OCI-M2 (cell line): Measurements from ENCODE around the gene OR13J1.

ENCODE experiments used
- DNase-seq: peaks from one replicate; lab custom pipeline; 2025; ENCODE audit not compliant: unreplicated experiment; lab: John Stamatoyannopoulos, UW

Gene OR13J1

DNA sequence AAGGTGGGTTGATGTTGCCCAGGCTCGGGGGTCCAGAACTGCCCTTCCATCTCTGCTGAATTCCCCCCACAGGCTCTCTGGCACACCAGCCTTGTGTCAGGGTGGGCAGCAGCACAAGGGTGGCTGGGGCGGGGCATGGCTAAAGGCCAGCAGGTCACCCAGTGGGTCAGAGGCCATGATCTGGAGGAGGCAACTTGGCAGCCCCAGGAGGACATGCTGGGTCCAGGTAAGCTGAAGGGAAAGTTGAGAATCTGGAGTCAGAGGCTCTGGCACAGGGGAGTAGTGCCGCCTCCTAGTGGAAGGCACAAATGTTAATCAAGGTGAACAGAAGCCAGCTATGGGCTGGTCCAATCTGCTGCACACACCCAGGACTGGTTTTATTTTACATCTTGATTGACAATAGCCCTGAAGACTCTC lies 35.0 kb downstream of the OR13J1 start:
- no peak for DNase-seq

DNA sequence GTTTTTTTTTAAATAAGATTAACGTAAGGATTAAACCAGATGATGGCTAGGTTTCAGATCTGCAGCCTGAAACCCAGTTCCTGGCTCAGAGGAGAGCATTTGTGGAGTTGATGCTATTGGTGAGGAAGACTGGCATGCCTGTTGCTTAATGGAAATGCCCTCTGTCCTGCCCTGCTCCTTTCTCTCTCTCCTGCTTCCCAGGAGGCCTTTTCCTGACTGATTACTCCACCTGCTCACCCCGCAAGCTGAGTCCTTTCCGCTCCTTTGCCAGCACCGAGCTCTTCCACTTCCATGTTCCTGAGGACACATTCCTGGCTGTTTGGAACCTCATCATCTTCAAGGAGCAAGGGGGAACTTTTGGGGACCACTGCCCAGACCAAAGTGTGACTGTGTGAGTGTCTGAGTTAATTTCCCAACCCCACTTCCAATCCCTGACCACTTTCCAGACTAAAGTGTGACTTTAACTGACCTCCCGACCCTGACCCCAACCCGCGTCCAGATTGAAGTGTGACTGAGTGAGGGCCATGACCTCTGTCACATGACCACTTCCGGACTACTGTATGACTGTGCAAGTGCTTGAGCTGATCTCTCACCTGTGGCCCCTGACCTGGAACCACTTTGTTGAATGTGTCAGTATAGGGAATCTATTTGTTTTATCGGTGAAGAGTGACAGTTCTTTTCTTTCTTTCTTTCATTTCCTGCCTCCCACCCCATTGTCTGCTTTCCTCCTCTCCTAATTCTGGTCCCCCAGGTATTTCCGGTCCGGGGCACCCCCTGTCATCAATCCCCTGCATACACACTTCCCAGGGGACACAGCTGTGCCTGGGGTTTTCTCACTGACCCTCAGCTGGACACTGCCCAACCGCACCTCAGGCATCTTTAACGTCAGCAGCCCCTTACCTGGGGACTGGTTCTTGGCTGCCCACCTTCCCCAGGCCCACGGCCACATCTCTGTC lies 35.7 kb downstream of the OR13J1 start:
- no peak for DNase-seq

DNA sequence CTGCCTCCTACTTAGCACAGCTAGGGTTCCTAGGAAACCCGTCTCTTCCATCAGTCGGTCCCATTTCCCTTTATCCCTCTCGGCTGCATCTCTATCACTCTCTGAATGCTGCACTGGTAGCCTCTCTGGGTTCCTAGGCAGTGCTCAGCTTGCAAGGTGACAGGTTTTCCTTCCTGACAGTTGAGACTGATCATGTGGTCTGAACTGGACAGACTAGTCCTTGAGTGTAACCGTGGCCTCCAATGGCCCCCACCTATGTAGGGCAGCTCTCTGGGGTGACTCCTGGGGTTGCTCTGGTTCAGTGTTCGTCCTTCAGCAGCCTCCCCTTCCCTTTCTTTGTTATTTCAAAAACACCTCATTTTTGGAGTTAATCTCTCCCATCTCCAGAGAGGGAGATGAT lies 37.4 kb downstream of the OR13J1 start:
- DNase-seq, result no peak

DNA sequence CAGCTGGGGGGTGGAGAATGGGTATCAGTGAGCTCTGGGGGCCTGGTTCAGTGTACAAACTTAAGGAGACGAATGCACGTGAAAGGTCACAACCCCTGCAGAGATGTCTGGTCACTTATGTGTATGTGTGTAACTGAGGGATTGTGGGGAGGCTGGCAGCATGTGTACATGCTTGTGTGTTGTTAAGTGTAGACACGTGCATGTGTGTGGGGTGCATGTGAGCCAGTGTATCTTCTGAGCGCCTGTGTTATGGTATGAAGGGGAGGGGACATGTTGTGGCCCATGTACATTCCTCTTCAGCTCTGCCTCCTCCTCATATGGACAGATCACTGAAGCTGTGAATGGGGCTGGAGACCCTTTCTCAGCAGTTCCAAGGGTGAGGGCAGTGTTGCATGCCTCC lies 39.2 kb downstream of the OR13J1 start:
- no peak for DNase-seq

DNA sequence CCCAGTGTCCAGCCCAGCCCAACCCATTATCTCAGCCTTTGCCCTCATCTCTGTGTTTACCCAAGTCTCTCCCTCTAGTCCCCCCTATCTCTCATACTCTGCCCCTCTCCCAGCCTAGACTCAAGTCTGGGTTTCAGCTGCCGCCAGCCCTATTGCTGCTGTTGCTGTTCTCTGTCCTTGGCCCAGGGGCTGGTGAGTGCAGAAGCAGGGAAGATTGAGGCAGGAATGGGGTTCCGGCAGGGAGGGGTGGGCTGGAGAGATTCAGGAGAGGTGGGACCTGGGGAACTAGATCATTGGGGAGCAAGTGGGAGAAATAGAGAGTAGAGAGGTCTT lies 40.5 kb downstream of the OR13J1 start:
- DNase-seq, result no peak

DNA sequence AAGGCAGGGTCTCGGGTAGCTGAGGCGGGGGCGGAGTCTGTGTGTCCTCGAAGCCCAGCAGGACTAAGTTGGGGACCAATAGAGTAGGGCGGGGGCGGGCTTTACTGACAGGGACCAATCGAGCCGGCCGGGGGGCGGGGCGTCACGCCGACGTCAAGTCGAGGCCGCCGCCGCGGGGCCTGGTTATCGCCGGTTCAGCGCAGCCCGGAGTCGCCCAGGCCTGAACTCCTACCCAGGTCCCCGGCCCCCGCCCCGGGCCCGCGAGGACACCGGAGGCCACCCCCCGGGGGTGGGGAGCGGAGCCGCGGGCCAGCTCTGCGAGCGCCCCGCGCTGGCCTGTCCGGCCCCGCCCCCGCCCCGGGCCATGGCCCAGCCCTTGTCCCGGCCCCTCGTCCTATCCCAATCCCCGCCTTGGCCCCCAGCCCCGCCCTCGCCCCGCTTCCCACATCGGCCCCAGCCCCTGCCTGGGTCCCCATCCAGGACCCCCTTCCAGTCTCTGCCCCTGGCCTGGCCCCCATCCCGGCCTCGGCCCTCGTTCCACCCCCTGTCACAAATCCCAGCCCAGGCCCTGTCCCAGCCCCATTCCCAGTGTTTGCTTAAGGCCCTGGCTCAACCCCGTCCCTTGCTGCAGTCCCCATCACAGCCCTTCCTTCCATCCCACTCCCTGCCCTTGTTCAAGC lies 41.0 kb downstream of the OR13J1 start, which contains the start of gene TMEM8B:
Gene TMEM8B (plus strand): TSS at position 145 of the 680 bp plus-strand sequence. CDS start 220 bp downstream, at position 365.
- DNase-seq, result peak; percentile 13

DNA sequence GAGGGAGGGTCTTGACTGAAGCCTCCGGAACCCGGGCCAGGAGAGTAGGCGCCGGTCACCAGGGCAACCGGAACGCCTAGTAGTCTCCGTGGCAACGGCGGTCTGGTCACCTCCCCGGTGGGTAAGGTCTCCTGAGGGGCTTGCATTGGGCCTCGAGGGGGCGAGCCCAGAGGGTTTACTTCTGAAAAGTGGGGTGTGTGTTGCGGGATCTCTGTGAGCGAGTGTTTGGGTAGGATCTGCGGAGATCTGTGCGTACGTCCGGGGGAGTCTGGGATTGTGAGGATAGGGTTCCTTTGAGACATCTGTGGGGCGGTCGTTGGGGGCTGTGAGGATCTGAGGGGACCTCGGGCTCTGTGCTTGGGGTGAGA lies 41.5 kb downstream of the OR13J1 start, which contains the start of gene FAM221B:
Gene FAM221B (minus strand): TSS at position 17 of the 368 bp plus-strand sequence. CDS start 2,571 bp downstream, outside the sequence.
- no peak for DNase-seq

DNA sequence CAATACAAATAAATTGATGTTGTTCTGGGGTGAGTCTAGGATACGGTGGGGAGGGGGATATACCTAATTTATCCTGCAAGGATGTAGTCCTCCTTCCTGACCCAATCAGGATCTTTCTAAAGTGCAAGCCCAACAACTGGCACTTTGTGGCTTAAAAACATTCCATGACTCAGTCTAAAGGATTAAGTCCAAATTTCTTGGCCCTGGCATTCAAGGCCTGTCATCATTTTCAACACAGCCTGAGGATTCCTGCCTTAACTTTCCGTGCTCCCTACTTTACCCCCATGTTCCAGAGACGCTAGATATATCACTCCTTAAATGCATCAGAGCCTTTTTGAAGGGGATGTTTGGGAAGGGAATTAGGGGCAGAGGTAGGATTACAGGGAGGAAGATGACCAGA lies 42.7 kb downstream of the OR13J1 start:
- DNase-seq, result no peak

DNA sequence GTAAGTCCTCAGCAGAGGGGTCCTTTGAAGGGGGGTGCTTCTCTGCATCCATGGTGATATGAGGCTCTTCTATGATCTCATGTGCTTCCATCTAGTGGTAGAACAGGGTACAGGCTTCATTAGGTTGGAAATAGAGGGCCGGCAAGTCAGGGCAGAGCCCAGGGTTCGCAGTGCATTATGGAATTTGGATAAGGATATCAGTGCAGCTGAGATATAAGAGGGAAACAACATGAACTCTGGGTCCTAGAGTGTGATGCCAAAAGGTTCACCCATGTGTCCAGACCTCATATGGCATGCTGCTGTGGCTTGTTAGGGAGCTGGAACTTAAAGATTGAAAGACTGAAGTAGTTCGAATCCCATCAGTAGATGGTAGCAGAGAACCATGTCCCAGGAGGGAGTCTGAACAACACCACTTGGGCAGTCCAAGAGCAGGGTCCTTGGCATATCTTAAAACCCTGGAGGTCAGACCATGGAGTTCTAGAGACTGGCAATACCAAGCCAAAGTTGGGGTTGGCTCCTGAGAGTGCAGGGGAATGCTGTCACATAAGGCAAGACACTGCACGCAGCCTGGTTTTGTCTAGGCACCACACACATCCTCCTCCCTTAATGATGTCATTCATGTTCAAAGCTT lies 44.0 kb downstream of the OR13J1 start:
- no peak for DNase-seq

DNA sequence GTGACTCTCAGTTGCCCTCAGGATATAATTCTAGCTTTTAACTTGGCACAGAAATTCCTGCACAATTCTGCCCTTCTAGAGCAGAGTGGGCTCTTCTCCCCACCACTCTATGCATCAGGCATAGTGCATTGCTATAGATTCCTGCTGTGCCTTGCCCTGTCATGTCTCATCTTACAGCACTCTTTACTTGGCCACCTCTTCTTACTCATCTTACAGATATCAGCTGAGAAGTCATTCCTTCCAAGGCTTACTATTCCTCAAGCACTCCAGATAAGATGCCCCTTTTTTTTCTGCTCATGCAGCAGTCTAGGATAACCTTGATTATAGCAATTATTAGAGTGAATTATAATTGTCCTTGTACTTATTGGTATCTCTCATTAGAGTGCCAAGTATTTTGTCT lies 47.3 kb downstream of the OR13J1 start:
- no peak for DNase-seq

DNA sequence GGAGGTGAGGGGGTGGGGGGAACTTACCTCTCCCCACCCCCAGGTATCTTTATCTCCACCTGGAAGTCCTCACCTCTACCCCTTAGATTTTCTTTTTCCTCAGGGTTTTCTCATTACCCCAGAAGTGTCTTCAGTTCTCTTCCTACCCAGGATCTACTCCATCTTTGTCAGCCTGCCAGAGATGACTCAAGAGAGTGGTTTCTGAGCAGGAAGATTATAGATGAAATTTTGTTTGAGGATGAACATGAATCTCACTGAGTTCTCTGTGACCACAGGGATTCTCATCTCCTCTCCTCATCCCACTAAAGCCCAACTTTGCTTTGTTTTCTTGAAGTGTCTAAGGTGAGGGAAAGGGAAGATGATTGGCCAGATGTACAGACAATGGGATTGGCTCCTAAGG lies 50.1 kb downstream of the OR13J1 start:
- DNase-seq, result no peak
